Measurements from ENCODE around the gene ACSF3. TPM values are rescaled to one million over a fixed set of nuclear protein-coding genes. Genes with fewer than 3 reads are reported as not detected.

The ACSF3 gene
- total RNA-seq, 1 experiment from 2014 or later = 34.0 TPM

DNA sequence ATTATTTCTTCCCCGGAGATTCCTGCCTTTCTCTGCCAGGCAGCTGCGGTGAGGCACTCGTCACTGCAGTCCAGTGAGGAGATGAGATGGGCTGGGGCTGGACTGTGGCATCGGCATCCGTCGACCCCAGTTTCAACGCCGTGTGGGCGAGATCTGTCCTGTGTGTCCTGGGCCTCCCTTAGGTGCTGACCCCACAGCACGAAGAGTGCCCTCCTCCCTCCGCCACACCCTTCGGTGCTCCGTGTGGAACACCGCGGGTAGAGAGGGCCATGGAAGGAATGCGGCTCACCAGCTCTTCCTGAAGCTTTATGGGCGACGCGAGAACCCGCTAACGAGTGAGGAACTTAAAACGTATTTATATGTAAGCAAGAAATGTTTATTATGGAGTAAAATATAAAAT is 17.6 kb downstream of the ACSF3 start:
- no peak overlapping the region for H3K4me3 ChIP-seq
- TF ChIP-seq, protein P1, sequence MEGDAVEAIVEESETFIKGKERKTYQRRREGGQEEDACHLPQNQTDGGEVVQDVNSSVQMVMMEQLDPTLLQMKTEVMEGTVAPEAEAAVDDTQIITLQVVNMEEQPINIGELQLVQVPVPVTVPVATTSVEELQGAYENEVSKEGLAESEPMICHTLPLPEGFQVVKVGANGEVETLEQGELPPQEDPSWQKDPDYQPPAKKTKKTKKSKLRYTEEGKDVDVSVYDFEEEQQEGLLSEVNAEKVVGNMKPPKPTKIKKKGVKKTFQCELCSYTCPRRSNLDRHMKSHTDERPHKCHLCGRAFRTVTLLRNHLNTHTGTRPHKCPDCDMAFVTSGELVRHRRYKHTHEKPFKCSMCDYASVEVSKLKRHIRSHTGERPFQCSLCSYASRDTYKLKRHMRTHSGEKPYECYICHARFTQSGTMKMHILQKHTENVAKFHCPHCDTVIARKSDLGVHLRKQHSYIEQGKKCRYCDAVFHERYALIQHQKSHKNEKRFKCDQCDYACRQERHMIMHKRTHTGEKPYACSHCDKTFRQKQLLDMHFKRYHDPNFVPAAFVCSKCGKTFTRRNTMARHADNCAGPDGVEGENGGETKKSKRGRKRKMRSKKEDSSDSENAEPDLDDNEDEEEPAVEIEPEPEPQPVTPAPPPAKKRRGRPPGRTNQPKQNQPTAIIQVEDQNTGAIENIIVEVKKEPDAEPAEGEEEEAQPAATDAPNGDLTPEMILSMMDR (conservative IDR thresholded peaks at IDR 0.05) = no peak
- no peak for TF ChIP-seq EZH2 (IDR thresholded peaks at IDR 0.05; ENCODE audit: low read depth)
- H3K79me2 ChIP-seq (ENCODE audit: low read depth) = no peaks in the 10 kb centered on the region
- H3K4me1 ChIP-seq (replicated peaks; ENCODE audit: insufficient read depth) = no peaks in the 10 kb centered on the region
- no peaks in the 10 kb centered on the region for H3K36me3 ChIP-seq (ENCODE audit: low read depth)
- H3K27ac ChIP-seq = no peak overlapping the region
- POLR2A ChIA-PET (ENCODE audit: unreplicated experiment) = no interaction called here
- no peak for DNase-seq
- no peaks in the 10 kb centered on the region for H3K27me3 ChIP-seq (ENCODE audit: insufficient read depth, low read depth)
- H3F3A ChIP-seq (ENCODE audit: insufficient read depth, low read depth) = no peaks in the 10 kb centered on the region
- no peak overlapping the region for H2AFZ ChIP-seq
- no peak overlapping the region for H3K4me2 ChIP-seq
- H3K9me2 ChIP-seq (ENCODE audit: insufficient read depth) = no peaks in the 10 kb centered on the region
- H3K9me3 ChIP-seq (ENCODE audit: insufficient read depth, low read depth) = no peaks in the 10 kb centered on the region
- no TSS peak for BruUV-seq (replicated peaks)
- CTCF ChIA-PET = no interaction called here
- no peaks in the 10 kb centered on the region; the same call in none of the 2 replicates for H4K20me1 ChIP-seq (ENCODE audit: insufficient read depth)
- intact Hi-C loops (cut with micrococcal nuclease; ENCODE audit: unreplicated experiment) = no loop called here

- DNase-seq = no peak
- no peaks in the 10 kb centered on the region for H3K36me3 ChIP-seq (ENCODE audit: low read depth)
- no peaks in the 10 kb centered on the region for H3K9me3 ChIP-seq (ENCODE audit: insufficient read depth, low read depth)
- no peak overlapping the region for H3K4me3 ChIP-seq
- no peak overlapping the region for H3K4me2 ChIP-seq
- no peak overlapping the region for H3K27ac ChIP-seq
- no TSS peak for BruUV-seq (replicated peaks)
- no peaks in the 10 kb centered on the region; the same call in none of the 2 replicates for H4K20me1 ChIP-seq (ENCODE audit: insufficient read depth)
- no peaks in the 10 kb centered on the region for H3F3A ChIP-seq (ENCODE audit: insufficient read depth, low read depth)
- no peak for TF ChIP-seq EZH2 (IDR thresholded peaks at IDR 0.05; ENCODE audit: low read depth)
- TF ChIP-seq, protein P1 (conservative IDR thresholded peaks at IDR 0.05) = no peak
- H3K4me1 ChIP-seq (replicated peaks; ENCODE audit: insufficient read depth) = no peaks in the 10 kb centered on the region
- intact Hi-C loops (cut with micrococcal nuclease; ENCODE audit: unreplicated experiment) = no loop called here
- no peak overlapping the region for H2AFZ ChIP-seq
- ChIA-PET POLR2A (ENCODE audit: unreplicated experiment) (interaction anchor here (0.5 kb wide), 1 partner anchor 82 kb away, joined by 4 read pairs; no protein-coding TSS in a partner anchor), CTCF (no interaction called here)
- no peaks in the 10 kb centered on the region for H3K27me3 ChIP-seq (ENCODE audit: insufficient read depth, low read depth)
- H3K9me2 ChIP-seq (ENCODE audit: insufficient read depth) = no peaks in the 10 kb centered on the region
- H3K79me2 ChIP-seq (ENCODE audit: low read depth) = no peaks in the 10 kb centered on the region
Measured at GRCh38 chr16:89112377-89113151, 18.9 kb downstream of the ACSF3 start.

GRCh38 chr16:89113152-89113547 is 19.5 kb downstream of the ACSF3 start:
- H3K79me2 ChIP-seq (ENCODE audit: low read depth) = no peaks in the 10 kb centered on the region
- H3K36me3 ChIP-seq (ENCODE audit: low read depth) = no peaks in the 10 kb centered on the region
- no TSS peak for BruUV-seq (replicated peaks)

More at GRCh38 chr16:89113152-89113547, 19.5 kb downstream of the ACSF3 start:
- no peak overlapping the region for H3K4me3 ChIP-seq
- no peak overlapping the region for H3K4me2 ChIP-seq
- H3K9me2 ChIP-seq (ENCODE audit: insufficient read depth) = no peaks in the 10 kb centered on the region
- no peak overlapping the region for H3K27ac ChIP-seq
- POLR2A ChIA-PET (ENCODE audit: unreplicated experiment) = no interaction called here
- intact Hi-C loops (cut with micrococcal nuclease; ENCODE audit: unreplicated experiment) = no loop called here
- H3K9me3 ChIP-seq (ENCODE audit: insufficient read depth, low read depth) = no peaks in the 10 kb centered on the region
- CTCF ChIA-PET = no interaction called here
- no peaks in the 10 kb centered on the region for H3K4me1 ChIP-seq (replicated peaks; ENCODE audit: insufficient read depth)
- no peaks in the 10 kb centered on the region for H3F3A ChIP-seq (ENCODE audit: insufficient read depth, low read depth)
- DNase-seq = no peak
- no peaks in the 10 kb centered on the region; the same call in none of the 2 replicates for H4K20me1 ChIP-seq (ENCODE audit: insufficient read depth)
- TF ChIP-seq, protein P1 (conservative IDR thresholded peaks at IDR 0.05) = no peak
- TF ChIP-seq EZH2 (IDR thresholded peaks at IDR 0.05; ENCODE audit: low read depth) = no peak
- H2AFZ ChIP-seq = no peak overlapping the region
- H3K27me3 ChIP-seq (ENCODE audit: insufficient read depth, low read depth) = no peaks in the 10 kb centered on the region

Data from PC-9 (cell line).